Measurements from ENCODE around the gene CDC20. TPM values are rescaled to one million over a fixed set of nuclear protein-coding genes. Genes with fewer than 3 reads are reported as not detected.

CDC20 gene
- total and polyA plus RNA-seq, 2 experiments from 2014 or later = 207 to 252 TPM

GRCh38 chr1:43321331-43321891 is 37.4 kb upstream of the CDC20 start (continued):
- TF ChIP-seq CTCF (conservative IDR thresholded peaks at IDR 0.05; ENCODE audit: low read depth in 2 of 2) (no peak), EZH2phosphoT487 (IDR thresholded peaks at IDR 0.05; ENCODE audit: unreplicated experiment) (no peak), EZH2 (IDR thresholded peaks at IDR 0.05; ENCODE audit: low read depth, unreplicated experiment) (no peak), JUNB (IDR thresholded peaks at IDR 0.05; ENCODE audit: unreplicated experiment) (no peak), ZNF114 (CRISPR knock-in tag; IDR thresholded peaks at IDR 0.05) (no peak), CREB1 (CRISPR knock-in tag; IDR thresholded peaks at IDR 0.05; ENCODE audit: low read depth) (no peak), STAT1 (IDR thresholded peaks at IDR 0.05; ENCODE audit: unreplicated experiment) (no peak), POLR2AphosphoS5 (IDR thresholded peaks at IDR 0.05; ENCODE audit: low read depth) (no peak), REST (IDR thresholded peaks at IDR 0.05; ENCODE audit: unreplicated experiment) (no peak)

GRCh38 chr1:43322506-43322905 is 36.3 kb upstream of the CDC20 start:
- no peak overlapping the region for H3K4me3 Mint-ChIP-seq
- no peaks in the 10 kb centered on the region for H3K27me3 ChIP-seq (ENCODE audit: insufficient read depth)
- no peak for TF ChIP-seq EZH2phosphoT487 (IDR thresholded peaks at IDR 0.05; ENCODE audit: unreplicated experiment)
- TF ChIP-seq STAT1 (IDR thresholded peaks at IDR 0.05; ENCODE audit: unreplicated experiment) = no peak
- TF ChIP-seq EZH2 (IDR thresholded peaks at IDR 0.05; ENCODE audit: low read depth, unreplicated experiment) = no peak
- no peak for TF ChIP-seq ZNF462 (CRISPR knock-in tag; IDR thresholded peaks at IDR 0.05)
- TF ChIP-seq ZNF114 (CRISPR knock-in tag; IDR thresholded peaks at IDR 0.05) = no peak
- TF ChIP-seq NANOG (IDR thresholded peaks at IDR 0.05; ENCODE audit: borderline replicate concordance) = no peak

More at GRCh38 chr1:43322506-43322905, 36.3 kb upstream of the CDC20 start:
- H3K36me3 Mint-ChIP-seq (ENCODE audit: low read depth) = no peaks in the 10 kb centered on the region
- Histone ChIP-seq H3K79me2 (replicated peaks; ENCODE audit: insufficient read depth) (no peaks in the 10 kb centered on the region), H3K4me2 (no peak overlapping the region), H3K4me3 (no peak overlapping the region), H3K27ac (ENCODE audit: low read depth) (no peak overlapping the region), H4K20me1 (replicated peaks; ENCODE audit: insufficient read depth) (no peaks in the 10 kb centered on the region), H2AFZ (no peak overlapping the region), H3F3A (replicated peaks; ENCODE audit: low read depth) (no peaks in the 10 kb centered on the region), H3K9me2 (ENCODE audit: insufficient read depth) (no peaks in the 10 kb centered on the region), H3K36me3 (ENCODE audit: insufficient read depth) (0 out of 2 replicates have a peak, but pooled peaks cover 3% of the 10 kb centered on the region), H3K4me1 (ENCODE audit: insufficient read depth) (no peaks in the 10 kb centered on the region)
- H3K9me3 Mint-ChIP-seq = peaks cover 15% of the 10 kb centered on the region
- H3K27me3 Mint-ChIP-seq (ENCODE audit: insufficient read depth, low read depth, poor library complexity) = peaks cover 17% of the 10 kb centered on the region
- DNase-seq (ENCODE audit: low spot score) (no peak), ATAC-seq (no peak)
- no peak overlapping the region for H3K27ac Mint-ChIP-seq
- peaks cover 11% of the 10 kb centered on the region; the same call in 2 of the 3 replicates for H3K4me1 Mint-ChIP-seq

All from GM23338 (cell line).